Measurements from ENCODE around the gene LCE3B. TPM values are rescaled to one million over a fixed set of nuclear protein-coding genes. Genes with fewer than 3 reads are reported as not detected.

LCE3B gene
- total and polyA plus RNA-seq, 2 donors (not counting 1 experiment from before 2014, with no cell fraction given), result not detected

DNA sequence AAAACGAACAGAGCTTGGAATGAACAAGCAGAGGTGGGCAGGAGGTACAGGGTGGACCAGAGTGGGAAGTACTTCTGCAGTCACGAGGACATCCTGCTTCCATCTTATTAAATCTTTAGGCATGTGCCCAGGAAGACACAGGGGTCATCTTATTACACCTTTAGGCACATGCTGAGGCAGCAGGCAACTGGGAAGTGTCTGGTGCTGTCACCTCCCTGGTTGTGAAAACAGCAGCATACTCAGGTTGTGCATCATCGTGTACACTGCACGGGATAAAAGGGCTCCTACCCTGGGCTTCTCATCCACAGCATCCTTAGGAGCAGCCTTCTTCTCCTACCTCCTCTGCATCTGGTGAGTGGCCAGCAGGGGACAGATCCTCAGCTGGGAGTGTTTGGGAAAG, 13.7 kb upstream of the LCE3B start, which contains the start of gene LCE3C:
TSS of gene LCE3C (plus strand) at position 301 of the 400 bp plus-strand sequence. CDS start 498 bp downstream, outside the sequence.
- Mint-ChIP-seq H3K4me3 (no peak within 1 kb of the TSS), H3K9me3 (ENCODE audit: insufficient read depth) (no peaks in the 10 kb centered on the region), H3K27ac (no peak within 1 kb of the TSS), H3K27me3 (no peaks in the 10 kb centered on the region), H3K4me1 (no peaks in the 10 kb centered on the region)
- TF ChIP-seq, protein P1, sequence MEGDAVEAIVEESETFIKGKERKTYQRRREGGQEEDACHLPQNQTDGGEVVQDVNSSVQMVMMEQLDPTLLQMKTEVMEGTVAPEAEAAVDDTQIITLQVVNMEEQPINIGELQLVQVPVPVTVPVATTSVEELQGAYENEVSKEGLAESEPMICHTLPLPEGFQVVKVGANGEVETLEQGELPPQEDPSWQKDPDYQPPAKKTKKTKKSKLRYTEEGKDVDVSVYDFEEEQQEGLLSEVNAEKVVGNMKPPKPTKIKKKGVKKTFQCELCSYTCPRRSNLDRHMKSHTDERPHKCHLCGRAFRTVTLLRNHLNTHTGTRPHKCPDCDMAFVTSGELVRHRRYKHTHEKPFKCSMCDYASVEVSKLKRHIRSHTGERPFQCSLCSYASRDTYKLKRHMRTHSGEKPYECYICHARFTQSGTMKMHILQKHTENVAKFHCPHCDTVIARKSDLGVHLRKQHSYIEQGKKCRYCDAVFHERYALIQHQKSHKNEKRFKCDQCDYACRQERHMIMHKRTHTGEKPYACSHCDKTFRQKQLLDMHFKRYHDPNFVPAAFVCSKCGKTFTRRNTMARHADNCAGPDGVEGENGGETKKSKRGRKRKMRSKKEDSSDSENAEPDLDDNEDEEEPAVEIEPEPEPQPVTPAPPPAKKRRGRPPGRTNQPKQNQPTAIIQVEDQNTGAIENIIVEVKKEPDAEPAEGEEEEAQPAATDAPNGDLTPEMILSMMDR (IDR thresholded peaks at IDR 0.05), result no peak
- no peak for TF ChIP-seq EZH2 (IDR thresholded peaks at IDR 0.05; ENCODE audit: borderline replicate concordance, insufficient read depth, low read depth, low read length, poor library complexity, severe bottlenecking)
- ChIA-PET CTCF (no interaction called here), POLR2A (no interaction called here)
- no peaks in the 10 kb centered on the region for H3K79me2 ChIP-seq (ENCODE audit: control insufficient read depth, insufficient read depth, low read length)
- H3K27ac ChIP-seq (ENCODE audit: low read length in 2 of 2), result no peak within 1 kb of the TSS
- no peaks in the 10 kb centered on the region for H3K36me3 ChIP-seq (replicated peaks in 1 of 2; ENCODE audit: control extremely low read depth in 1 of 2, control insufficient read depth in 1 of 2, extremely low read depth in 1 of 2, insufficient read depth in 2 of 2, low read length in 1 of 2)
- no peak within 1 kb of the TSS for H2AFZ ChIP-seq (ENCODE audit: insufficient read depth, low read depth, low read length, poor library complexity, severe bottlenecking)
- intact Hi-C loops (cut with micrococcal nuclease), result no loop called here
- H4K20me1 ChIP-seq (ENCODE audit: control insufficient read depth, insufficient read depth, low read length, poor library complexity, severe bottlenecking), result no peaks in the 10 kb centered on the region
- DNase-seq, result no peak
- no peak for ATAC-seq (ENCODE audit: low read depth)
- H3K4me1 ChIP-seq (ENCODE audit: control insufficient read depth in 2 of 2, insufficient read depth in 2 of 2, low read length in 2 of 2), result no peaks in the 10 kb centered on the region
- H3K4me2 ChIP-seq (replicated peaks; ENCODE audit: low read depth, low read length, poor library complexity, severe bottlenecking), result no peak within 1 kb of the TSS
- WGBS (ENCODE audit: insufficient coverage), result no CpG with 5 or more reads among the region's 4 CpGs
- H3K9ac ChIP-seq (ENCODE audit: low read length), result no peak within 1 kb of the TSS
- H3K27me3 ChIP-seq (replicated peaks in 1 of 4; ENCODE audit: control extremely low read depth in 1 of 4, control insufficient read depth in 3 of 4, insufficient read depth in 4 of 4, low read length in 3 of 4), result peaks cover 0 to 2% (median 0%) of the 10 kb centered on the region in 4 experiments
- no peak within 1 kb of the TSS for H3K4me3 ChIP-seq (ENCODE audit: control extremely low read depth in 1 of 5, extremely low read depth in 1 of 5, insufficient read depth in 1 of 5, low read depth in 2 of 5, low read length in 4 of 5)
- peaks cover 5 to 11% (median 6%) of the 10 kb centered on the region in 3 donors for H3K9me3 ChIP-seq (ENCODE audit: control extremely low read depth in 1 of 3, control insufficient read depth in 2 of 3, insufficient read depth in 1 of 3, low read length in 2 of 3)

DNA sequence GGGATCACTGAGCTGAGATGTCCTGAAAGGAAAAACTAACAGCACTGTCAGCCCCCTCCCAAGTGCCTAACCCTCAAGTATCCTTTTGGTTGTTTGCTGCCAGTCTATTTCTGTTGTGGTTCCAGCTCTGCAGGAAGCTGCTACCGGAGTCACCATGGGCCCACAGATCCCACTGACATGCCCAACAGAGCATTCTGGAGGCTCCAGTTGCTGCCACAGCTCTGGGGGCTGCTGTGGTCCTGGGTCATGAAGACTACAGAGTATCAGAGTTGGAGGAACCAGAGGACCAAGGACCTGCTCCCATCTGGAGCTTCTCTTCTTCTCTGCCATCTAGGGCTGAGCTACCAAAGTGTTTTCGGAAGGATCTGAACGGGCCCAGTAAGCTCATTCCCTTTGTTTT, 8.4 kb downstream of the LCE3B start:
- CTCF ChIA-PET, result interaction anchor here (0.7 kb wide), 1 partner anchor 8 kb away, joined by 3 read pairs; no protein-coding TSS in a partner anchor
- H3K27me3 Mint-ChIP-seq, result peaks cover 28% of the 10 kb centered on the region
- no peak overlapping the region for H3K9ac ChIP-seq (ENCODE audit: low read length)
- no peaks in the 10 kb centered on the region for H3K4me1 ChIP-seq (ENCODE audit: control insufficient read depth in 2 of 2, insufficient read depth in 2 of 2, low read length in 2 of 2)
- no peak overlapping the region for H3K4me2 ChIP-seq (replicated peaks; ENCODE audit: low read depth, low read length, poor library complexity, severe bottlenecking)
- peaks cover 0 to 12% (median 0%) of the 10 kb centered on the region in 4 experiments for H3K27me3 ChIP-seq (replicated peaks in 1 of 4; ENCODE audit: control extremely low read depth in 1 of 4, control insufficient read depth in 3 of 4, insufficient read depth in 4 of 4, low read length in 3 of 4)
- no peak overlapping the region for H3K4me3 Mint-ChIP-seq
- H2AFZ ChIP-seq (ENCODE audit: insufficient read depth, low read depth, low read length, poor library complexity, severe bottlenecking), result no peak overlapping the region
- peaks cover 15% of the 10 kb centered on the region for H3K9me3 Mint-ChIP-seq (ENCODE audit: insufficient read depth)
- ATAC-seq (ENCODE audit: low read depth), result no peak
- TF ChIP-seq, protein P1 (IDR thresholded peaks at IDR 0.05), result no peak
- no peak for TF ChIP-seq EZH2 (IDR thresholded peaks at IDR 0.05; ENCODE audit: borderline replicate concordance, insufficient read depth, low read depth, low read length, poor library complexity, severe bottlenecking)
- peaks cover 0 to 17% (median 12%) of the 10 kb centered on the region in 3 donors for H3K9me3 ChIP-seq (ENCODE audit: control extremely low read depth in 1 of 3, control insufficient read depth in 2 of 3, insufficient read depth in 1 of 3, low read length in 2 of 3)
- POLR2A ChIA-PET, result no interaction called here
- no peak for DNase-seq
- H3K27ac Mint-ChIP-seq, result no peak overlapping the region
- no peaks in the 10 kb centered on the region for H3K4me1 Mint-ChIP-seq
- H4K20me1 ChIP-seq (ENCODE audit: control insufficient read depth, insufficient read depth, low read length, poor library complexity, severe bottlenecking), result no peaks in the 10 kb centered on the region
- no peak overlapping the region for H3K27ac ChIP-seq (ENCODE audit: low read length in 2 of 2)
- H3K36me3 ChIP-seq (replicated peaks in 1 of 2; ENCODE audit: control extremely low read depth in 1 of 2, control insufficient read depth in 1 of 2, extremely low read depth in 1 of 2, insufficient read depth in 2 of 2, low read length in 1 of 2), result no peaks in the 10 kb centered on the region
- 78% methylated on average over 3 of the region's 3 CpGs for WGBS (ENCODE audit: insufficient coverage)
- intact Hi-C loops (cut with micrococcal nuclease), result no loop called here
- H3K4me3 ChIP-seq (ENCODE audit: control extremely low read depth in 1 of 5, extremely low read depth in 1 of 5, insufficient read depth in 1 of 5, low read depth in 2 of 5, low read length in 4 of 5), result no peak overlapping the region
- no peaks in the 10 kb centered on the region for H3K79me2 ChIP-seq (ENCODE audit: control insufficient read depth, insufficient read depth, low read length)

Measured in B cell (primary cell).